Stomach (tissue), 4 donors: ENCODE data around the gene MRPS6.

ENCODE experiments used
- CTCF ChIP-seq, 7 experiments: fragments of 450-650 bp in 4 of 7; fragments of 200-600 bp in 3 of 7; sonication (generic) in 3 of 7; IDR thresholded peaks; one replicate each; pipeline ENCODE4 v1.5.1; 2016 to 2019; ENCODE audit warnings: antibody characterized with exemption in 7 of 7, control low read depth in 2 of 7, mild to moderate bottlenecking in 1 of 7
- POLR2A ChIP-seq, 4 donors: fragments of 450-650 bp; IDR thresholded peaks; one replicate each; pipeline ENCODE4 v1.6.1; 2016; ENCODE audit warnings: antibody characterized with exemption in 4 of 4, control low read depth in 2 of 4, mild to moderate bottlenecking in 1 of 4, moderate library complexity in 1 of 4

GRCh38 chr21:34190576-34191321, 117.4 kb downstream of the MRPS6 start:
- no peak for TF ChIP-seq CTCF (IDR thresholded peaks at IDR 0.05)
- TF ChIP-seq POLR2A (IDR thresholded peaks at IDR 0.05), result no peak
